T follicular helper cell (primary cell): Measurements from ENCODE around the gene CEP112.

Source experiments
- DNase-seq: peaks from one replicate; pipeline ENCODE4 v3.0.0-alpha.2; 2020; ENCODE audit warnings: low read depth

Gene CEP112

GRCh38 chr17:65988451-65988850 lies 203.5 kb downstream of the CEP112 start:
- DNase-seq = no peak

- no peak for DNase-seq
Measured at GRCh38 chr17:65987988-65988387, 203.9 kb downstream of the CEP112 start.

GRCh38 chr17:65985571-65985970 lies 206.4 kb downstream of the CEP112 start:
- DNase-seq = no peak

GRCh38 chr17:65984299-65984698 lies 207.6 kb downstream of the CEP112 start:
- DNase-seq = no peak

- DNase-seq = no peak
Measured at GRCh38 chr17:65978871-65979270, 213.1 kb downstream of the CEP112 start.

GRCh38 chr17:65977041-65977440 lies 214.9 kb downstream of the CEP112 start:
- no peak for DNase-seq

- no peak for DNase-seq
Measured at GRCh38 chr17:65975878-65976277, 216.1 kb downstream of the CEP112 start.

- no peak for DNase-seq
Measured at GRCh38 chr17:65973237-65973636, 218.7 kb downstream of the CEP112 start.

GRCh38 chr17:65967372-65967771 lies 224.6 kb downstream of the CEP112 start:
- DNase-seq = no peak

- DNase-seq = no peak
Measured at GRCh38 chr17:65966072-65966695, 225.7 kb downstream of the CEP112 start.

- no peak for DNase-seq
Measured at GRCh38 chr17:65963179-65963578, 228.8 kb downstream of the CEP112 start.

- DNase-seq = no peak
Measured at GRCh38 chr17:65959630-65960029, 232.3 kb downstream of the CEP112 start.

- no peak for DNase-seq
Measured at GRCh38 chr17:65956814-65957213, 235.1 kb downstream of the CEP112 start.

- DNase-seq = no peak
Measured at GRCh38 chr17:65954148-65954449, 237.8 kb downstream of the CEP112 start.

GRCh38 chr17:65953316-65954147 lies 238.4 kb downstream of the CEP112 start:
- DNase-seq = no peak

GRCh38 chr17:65952586-65952985 lies 239.3 kb downstream of the CEP112 start:
- DNase-seq = no peak

GRCh38 chr17:65952015-65952414 lies 239.9 kb downstream of the CEP112 start:
- no peak for DNase-seq

GRCh38 chr17:65947831-65948230 lies 244.1 kb downstream of the CEP112 start:
- DNase-seq = no peak

- no peak for DNase-seq
Measured at GRCh38 chr17:65942592-65942991, 249.3 kb downstream of the CEP112 start.

GRCh38 chr17:65941356-65941899 lies 250.5 kb downstream of the CEP112 start:
- no peak for DNase-seq

GRCh38 chr17:65936013-65936412 lies 255.9 kb downstream of the CEP112 start:
- DNase-seq = no peak

GRCh38 chr17:65933290-65933689 lies 258.6 kb downstream of the CEP112 start:
- no peak for DNase-seq
